Measurements from ENCODE around the gene BPIFB2.

Gene BPIFB2

DNA sequence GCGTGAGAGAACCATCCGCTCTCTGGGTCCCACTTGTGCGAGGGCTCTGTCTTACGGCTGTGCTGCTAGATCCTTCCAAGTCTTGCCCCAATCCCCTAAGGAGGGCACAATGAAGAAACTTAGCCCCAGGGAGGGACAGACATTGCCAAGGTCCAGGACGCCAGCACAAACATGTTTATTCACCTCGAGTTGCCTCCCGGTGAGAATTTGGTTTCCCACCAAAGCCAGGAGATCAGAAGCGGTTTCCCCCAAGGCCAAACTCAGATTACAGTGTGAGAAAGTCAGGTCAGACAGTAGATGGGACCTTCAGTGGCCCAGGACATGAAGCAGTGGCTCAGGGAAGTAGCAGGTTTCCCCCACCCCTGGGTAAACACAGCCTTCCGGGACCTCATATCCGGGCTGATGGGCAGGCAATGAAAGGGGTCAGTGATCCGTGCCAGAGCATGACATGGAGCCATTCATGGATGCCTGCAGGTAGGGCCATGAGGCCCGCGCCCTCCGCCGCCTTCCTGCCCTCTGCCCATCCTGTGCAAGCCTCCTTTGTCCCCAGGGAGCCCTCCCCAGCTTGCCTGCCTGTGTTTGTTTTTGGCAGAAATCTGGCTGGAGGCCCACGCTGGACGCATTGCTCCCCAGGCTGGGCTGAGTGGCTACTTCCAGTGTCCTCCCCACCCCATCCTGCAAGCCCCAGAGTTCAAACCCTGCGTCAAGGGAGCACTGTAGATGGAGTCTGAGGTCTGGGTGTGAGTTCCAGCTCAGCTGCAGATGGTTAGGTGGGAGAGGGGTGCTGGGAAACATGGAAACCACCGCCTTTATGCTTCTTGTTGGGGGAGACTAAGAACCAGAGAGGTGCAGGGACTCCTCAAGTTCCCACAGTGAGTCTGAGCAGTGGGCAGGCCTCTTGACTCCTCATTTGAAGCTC, 2.0 kb downstream of the BPIFB2 start:
- no peak for DNase-seq

GRCh38 chr20:33010133-33010504, 2.6 kb downstream of the BPIFB2 start:
- DNase-seq, result no peak

- no peak for DNase-seq
These were observed 3.4 kb downstream of the BPIFB2 start for GRCh38 chr20:33010674-33011449.

DNA sequence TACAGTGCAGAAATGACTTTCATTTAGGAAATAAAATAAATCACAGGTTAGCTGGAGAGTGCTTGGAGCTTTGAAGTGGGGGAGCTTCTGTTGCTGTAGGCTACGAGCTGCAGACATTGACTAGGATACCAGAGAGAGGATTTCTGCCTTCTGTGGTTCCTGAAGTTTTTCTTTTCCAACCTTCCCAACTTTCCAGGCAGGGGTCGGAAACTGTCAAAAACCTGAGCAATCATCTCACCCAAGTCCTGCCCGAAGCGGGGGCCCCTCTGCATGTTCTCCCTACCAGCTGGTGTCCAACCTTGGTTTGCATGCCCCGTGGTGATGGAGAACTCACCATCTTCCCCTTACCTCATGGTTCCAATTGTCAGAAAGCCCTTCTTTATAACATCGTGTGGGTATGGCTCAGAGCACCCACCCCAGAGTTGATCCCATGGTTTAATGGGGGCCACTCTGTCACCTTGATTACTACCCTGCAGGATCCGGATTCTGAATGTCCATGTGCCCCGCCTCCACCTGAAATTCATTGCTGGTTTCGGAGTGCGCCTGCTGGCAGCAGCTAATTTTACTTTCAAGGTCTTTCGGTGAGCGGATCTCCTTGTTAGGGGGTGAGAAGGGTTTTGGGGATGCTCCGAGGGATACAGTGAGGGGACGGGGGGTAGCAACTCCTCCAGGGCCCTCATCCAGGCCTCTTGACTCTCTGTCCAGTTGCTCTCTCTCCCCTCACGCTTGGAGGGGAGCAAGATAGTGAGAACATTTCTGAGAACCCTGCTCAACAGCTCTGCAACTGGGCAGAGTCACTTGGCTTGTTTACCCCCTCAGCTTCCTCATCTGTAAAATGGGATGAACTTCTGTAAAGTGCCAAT, 5.1 kb downstream of the BPIFB2 start:
- no peak for DNase-seq

GRCh38 chr20:33013701-33014326, 6.3 kb downstream of the BPIFB2 start:
- no peak for DNase-seq

DNA sequence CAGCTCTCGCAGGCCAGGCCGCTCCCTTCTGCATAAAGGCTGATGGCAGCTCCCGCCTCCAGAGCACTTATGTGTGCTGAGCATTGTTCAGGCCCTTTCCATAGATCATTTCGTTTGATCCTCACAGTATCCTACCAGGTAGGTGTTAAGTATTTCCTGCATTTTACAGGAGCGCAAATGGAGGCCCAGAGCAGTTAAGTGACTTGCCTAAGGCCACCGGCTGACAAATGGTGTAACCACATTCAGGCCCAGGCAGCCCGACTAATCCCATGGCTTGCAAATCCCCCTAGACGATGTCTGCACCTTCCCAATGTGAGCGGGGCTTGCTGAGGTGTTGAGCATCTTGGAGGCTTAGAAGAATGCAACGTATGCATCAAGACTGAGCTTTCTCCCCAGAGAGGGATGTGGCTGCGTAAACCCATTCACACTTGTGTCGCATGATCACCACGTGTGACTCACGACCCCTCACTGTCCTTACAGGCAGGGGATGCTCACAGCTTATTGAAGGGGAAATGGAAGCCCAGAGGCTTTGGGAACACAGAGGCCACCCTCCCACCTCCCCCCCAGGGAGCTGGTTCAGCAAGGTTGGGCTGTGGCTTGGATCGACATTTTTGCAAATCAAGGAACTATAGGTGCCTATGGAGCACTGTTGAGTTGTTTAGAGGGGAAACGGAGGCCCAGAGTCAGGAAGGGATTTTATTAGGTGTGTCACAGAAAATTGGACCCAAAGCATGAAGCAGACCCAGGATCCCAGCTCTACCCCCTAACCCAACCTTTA, 7.0 kb downstream of the BPIFB2 start:
- DNase-seq, result no peak

- no peak for DNase-seq
These were observed 7.6 kb downstream of the BPIFB2 start for GRCh38 chr20:33015114-33015484.

GRCh38 chr20:33015700-33016580, 8.4 kb downstream of the BPIFB2 start:
- DNase-seq, result no peak

GRCh38 chr20:33016581-33017109, 9.1 kb downstream of the BPIFB2 start:
- DNase-seq, result no peak

GRCh38 chr20:33017542-33017941, 10.0 kb downstream of the BPIFB2 start:
- no peak for DNase-seq

- no peak for DNase-seq
These were observed 10.8 kb downstream of the BPIFB2 start for GRCh38 chr20:33018169-33018931.

- DNase-seq, result no peak
These were observed 12.2 kb downstream of the BPIFB2 start for GRCh38 chr20:33019465-33020277.

- no peak for DNase-seq
These were observed 13.0 kb downstream of the BPIFB2 start for GRCh38 chr20:33020278-33021161.

DNA sequence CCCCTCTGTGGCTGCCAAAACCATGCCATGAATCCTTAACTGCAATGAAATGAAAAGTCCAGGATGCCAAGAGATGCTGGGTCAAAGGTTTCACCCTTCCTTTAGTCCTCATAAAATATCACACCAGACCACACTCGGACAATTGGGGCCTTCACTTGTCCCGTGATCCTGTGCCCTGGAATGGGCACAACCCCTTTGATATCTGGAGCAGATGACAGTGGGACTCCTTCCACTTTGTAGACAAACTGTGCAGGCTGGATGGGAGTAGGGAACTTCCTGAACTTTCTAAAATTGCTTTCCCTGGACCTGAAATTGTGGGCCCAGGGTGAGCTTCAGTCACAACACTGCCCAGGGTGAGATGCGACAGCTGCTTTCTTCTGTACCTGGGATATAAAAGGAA, 14.4 kb downstream of the BPIFB2 start:
- DNase-seq, result no peak

DNA sequence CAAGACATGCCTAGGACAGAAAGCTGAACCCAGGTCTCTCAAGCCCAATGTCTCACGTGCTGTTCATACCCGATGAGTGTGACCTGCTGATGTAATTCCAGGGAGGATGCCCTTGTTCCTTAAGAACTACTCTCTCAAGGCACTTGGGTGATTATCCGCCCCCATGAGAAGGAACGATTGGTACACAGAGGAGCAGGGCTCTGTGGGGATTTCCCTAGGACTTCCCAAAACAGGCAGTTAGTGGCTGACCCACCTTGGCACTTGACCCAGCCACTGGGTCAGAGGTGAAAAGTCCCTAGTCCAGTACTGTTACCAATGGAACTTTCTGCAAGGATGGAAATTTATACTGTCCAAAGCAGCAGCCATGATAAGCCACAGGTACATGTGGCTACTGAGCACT, 14.8 kb downstream of the BPIFB2 start:
- no peak for DNase-seq

DNA sequence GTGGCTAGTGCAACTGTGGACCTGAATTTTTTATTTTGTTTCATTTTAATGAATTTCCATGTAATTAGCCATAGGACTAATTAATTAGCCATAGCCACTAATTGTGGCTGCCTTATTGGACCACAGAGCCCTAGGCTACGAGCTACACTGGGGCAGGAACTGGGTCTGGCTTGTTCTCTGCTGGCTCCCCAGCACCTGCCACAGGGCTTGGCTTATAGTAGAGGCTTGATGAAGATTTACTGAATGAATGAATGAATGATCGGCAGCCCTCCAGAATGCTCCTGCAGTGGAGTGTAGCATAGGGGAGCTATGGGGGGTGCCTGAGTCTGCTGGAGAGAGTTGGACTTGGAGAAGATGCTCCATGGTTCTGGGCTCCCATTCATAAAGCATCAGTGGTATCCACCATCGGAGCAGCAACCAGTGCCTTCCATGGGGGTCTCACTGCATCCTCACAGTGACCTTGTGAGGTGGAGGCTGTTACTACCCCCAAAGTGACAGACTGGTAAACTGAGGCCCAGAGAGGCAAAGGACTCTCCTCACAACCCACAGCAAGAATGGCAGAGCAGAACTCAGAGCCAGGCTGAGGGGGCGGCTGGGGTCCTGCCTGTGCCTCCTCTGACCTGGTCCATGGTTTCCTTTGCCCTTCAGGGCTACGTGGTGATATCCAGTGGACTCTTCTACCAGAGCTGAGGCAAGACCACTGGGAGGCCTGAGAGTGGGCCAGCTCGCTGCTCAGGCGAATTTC, 15.4 kb downstream of the BPIFB2 start:
- no peak for DNase-seq
